Measurements from ENCODE around the gene BMP7.
A peak's percentile ranks its signal among the peaks of the same experiment; 100 is the strongest.

The BMP7 gene

DNA sequence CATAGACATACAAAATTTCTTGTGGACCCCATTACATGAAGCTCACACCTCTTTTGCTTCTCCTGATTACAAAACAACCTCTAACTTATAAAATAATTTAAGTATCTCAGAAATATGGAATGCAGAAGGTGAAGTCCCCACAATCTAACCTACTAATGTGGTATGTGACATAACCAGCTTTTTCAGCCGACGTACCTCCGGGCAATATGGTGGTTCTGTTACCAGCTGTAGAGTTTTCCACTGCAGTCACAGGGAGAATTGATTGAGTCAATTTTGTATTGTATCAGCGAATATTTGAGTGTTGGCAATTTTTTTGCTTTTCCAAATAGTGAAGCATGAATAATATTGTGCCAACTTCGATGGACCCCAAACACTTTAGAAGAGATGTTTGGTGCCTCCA is 47.5 kb upstream of the BMP7 start:
- no CpG with 5 or more reads among the region's 5 CpGs for whole genome bisulfite sequencing, 2 donors (ENCODE audit: extremely low coverage in 2 of 2, insufficient read length in 2 of 2, insufficient replicate concordance in 1 of 2)

GRCh38 chr20:57313230-57313629 is 46.8 kb upstream of the BMP7 start:
- WGBS, 2 donors (ENCODE audit: extremely low coverage in 2 of 2, insufficient read length in 2 of 2, insufficient replicate concordance in 1 of 2), result no CpG with 5 or more reads among the region's 5 CpGs
- Histone ChIP-seq H3K79me1 (ENCODE audit: low read depth, low read length) (no peaks in the 10 kb centered on the region), H3K27ac (replicated peaks; ENCODE audit: low read length) (no peak overlapping the region), H4K91ac (ENCODE audit: low read depth, low read length, poor library complexity) (no peak overlapping the region), H4K8ac (ENCODE audit: low read depth, low read length) (no peak overlapping the region), H2AFZ (ENCODE audit: low read length) (no peak overlapping the region), H2AK5ac (ENCODE audit: low read depth, low read length) (no peak overlapping the region), H3K4ac (ENCODE audit: low read length) (no peak overlapping the region), H3K27me3 (ENCODE audit: control insufficient read depth in 3 of 3, insufficient read depth in 3 of 3, low read depth in 1 of 3, low read length in 3 of 3) (peaks cover 0 to 10% (median 0%) of the 10 kb centered on the region in 3 experiments), H3K4me3 (ENCODE audit: low read length in 2 of 2) (no peak overlapping the region), H3K4me2 (ENCODE audit: insufficient read depth, low read length, poor library complexity, severe bottlenecking) (no peak overlapping the region), H3K4me1 (ENCODE audit: control insufficient read depth in 2 of 2, insufficient read depth in 1 of 2, low read depth in 1 of 2, low read length in 2 of 2) (peaks cover 1 to 13% of the 10 kb centered on the region in 2 donors), H3K18ac (ENCODE audit: low read length) (no peak overlapping the region), H3K36me3 (replicated peaks in 1 of 2; ENCODE audit: control insufficient read depth in 2 of 2, insufficient read depth in 2 of 2, low read length in 2 of 2) (no peaks in the 10 kb centered on the region), H2BK15ac (ENCODE audit: low read length) (no peak overlapping the region), H2BK5ac (ENCODE audit: low read length) (no peak overlapping the region), H3K23ac (ENCODE audit: low read depth, low read length, poor library complexity) (no peak overlapping the region), H3K14ac (ENCODE audit: low read length) (no peak overlapping the region), H3K9ac (ENCODE audit: low read depth, low read length, poor library complexity) (no peak overlapping the region), H2BK120ac (ENCODE audit: low read depth, low read length) (no peak overlapping the region), H2BK12ac (ENCODE audit: low read length) (no peak overlapping the region), H3K9me3 (replicated peaks in 1 of 2; ENCODE audit: control insufficient read depth in 2 of 2, insufficient read depth in 1 of 2, low read depth in 1 of 2, low read length in 2 of 2) (no peaks in the 10 kb centered on the region)
- DNase-seq (ENCODE audit: low spot score), result no peak

More for the DNA sequence above, 47.5 kb upstream of the BMP7 start:
- H3K14ac ChIP-seq (ENCODE audit: low read length), result no peak overlapping the region
- H4K91ac ChIP-seq (ENCODE audit: low read depth, low read length, poor library complexity), result no peak overlapping the region
- no peak overlapping the region for H2BK15ac ChIP-seq (ENCODE audit: low read length)
- no peak overlapping the region for H3K4me2 ChIP-seq (ENCODE audit: insufficient read depth, low read length, poor library complexity, severe bottlenecking)
- peaks cover 1 to 7% of the 10 kb centered on the region in 2 donors for H3K4me1 ChIP-seq (ENCODE audit: control insufficient read depth in 2 of 2, insufficient read depth in 1 of 2, low read depth in 1 of 2, low read length in 2 of 2)
- DNase-seq (ENCODE audit: low spot score), result no peak
- H3K9ac ChIP-seq (ENCODE audit: low read depth, low read length, poor library complexity), result no peak overlapping the region
- H3K4ac ChIP-seq (ENCODE audit: low read length), result no peak overlapping the region
- H3K18ac ChIP-seq (ENCODE audit: low read length), result no peak overlapping the region
- H3K27ac ChIP-seq (replicated peaks; ENCODE audit: low read length), result no peak overlapping the region
- no peaks in the 10 kb centered on the region for H3K36me3 ChIP-seq (replicated peaks in 1 of 2; ENCODE audit: control insufficient read depth in 2 of 2, insufficient read depth in 2 of 2, low read length in 2 of 2)
- peaks cover 0 to 10% (median 0%) of the 10 kb centered on the region in 3 experiments for H3K27me3 ChIP-seq (ENCODE audit: control insufficient read depth in 3 of 3, insufficient read depth in 3 of 3, low read depth in 1 of 3, low read length in 3 of 3)
- no peak overlapping the region for H2AFZ ChIP-seq (ENCODE audit: low read length)
- H2AK5ac ChIP-seq (ENCODE audit: low read depth, low read length), result no peak overlapping the region
- no peak overlapping the region for H3K23ac ChIP-seq (ENCODE audit: low read depth, low read length, poor library complexity)
- H4K8ac ChIP-seq (ENCODE audit: low read depth, low read length), result no peak overlapping the region
- no peak overlapping the region for H2BK120ac ChIP-seq (ENCODE audit: low read depth, low read length)
- no peaks in the 10 kb centered on the region for H3K79me1 ChIP-seq (ENCODE audit: low read depth, low read length)
- no peak overlapping the region for H2BK5ac ChIP-seq (ENCODE audit: low read length)
- H3K9me3 ChIP-seq (replicated peaks in 1 of 2; ENCODE audit: control insufficient read depth in 2 of 2, insufficient read depth in 1 of 2, low read depth in 1 of 2, low read length in 2 of 2), result no peaks in the 10 kb centered on the region
- H3K4me3 ChIP-seq (ENCODE audit: low read length in 2 of 2), result no peak overlapping the region
- no peak overlapping the region for H2BK12ac ChIP-seq (ENCODE audit: low read length)

GRCh38 chr20:57312138-57312537 is 45.7 kb upstream of the BMP7 start:
- Histone ChIP-seq H3K4me1 (ENCODE audit: control insufficient read depth in 2 of 2, insufficient read depth in 1 of 2, low read depth in 1 of 2, low read length in 2 of 2) (peaks cover 0 to 12% of the 10 kb centered on the region in 2 donors), H3K27ac (replicated peaks; ENCODE audit: low read length) (no peak overlapping the region), H3K4me2 (ENCODE audit: insufficient read depth, low read length, poor library complexity, severe bottlenecking) (no peak overlapping the region), H2BK15ac (ENCODE audit: low read length) (no peak overlapping the region), H3K23ac (ENCODE audit: low read depth, low read length, poor library complexity) (no peak overlapping the region), H2AK5ac (ENCODE audit: low read depth, low read length) (no peak overlapping the region), H3K36me3 (replicated peaks in 1 of 2; ENCODE audit: control insufficient read depth in 2 of 2, insufficient read depth in 2 of 2, low read length in 2 of 2) (no peaks in the 10 kb centered on the region), H4K91ac (ENCODE audit: low read depth, low read length, poor library complexity) (no peak overlapping the region), H3K27me3 (ENCODE audit: control insufficient read depth in 3 of 3, insufficient read depth in 3 of 3, low read depth in 1 of 3, low read length in 3 of 3) (peaks cover 0 to 10% (median 0%) of the 10 kb centered on the region in 3 experiments), H2BK5ac (ENCODE audit: low read length) (no peak overlapping the region), H3K9ac (ENCODE audit: low read depth, low read length, poor library complexity) (no peak overlapping the region), H4K8ac (ENCODE audit: low read depth, low read length) (no peak overlapping the region), H2AFZ (ENCODE audit: low read length) (no peak overlapping the region), H3K18ac (ENCODE audit: low read length) (no peak overlapping the region), H3K14ac (ENCODE audit: low read length) (peak overlapping the region; percentile 77), H3K79me1 (ENCODE audit: low read depth, low read length) (no peaks in the 10 kb centered on the region), H2BK12ac (ENCODE audit: low read length) (peak overlapping the region; percentile 27), H3K4ac (ENCODE audit: low read length) (no peak overlapping the region), H3K9me3 (replicated peaks in 1 of 2; ENCODE audit: control insufficient read depth in 2 of 2, insufficient read depth in 1 of 2, low read depth in 1 of 2, low read length in 2 of 2) (no peaks in the 10 kb centered on the region), H3K4me3 (ENCODE audit: low read length in 2 of 2) (no peak overlapping the region), H2BK120ac (ENCODE audit: low read depth, low read length) (no peak overlapping the region)
- no peak for DNase-seq (ENCODE audit: low spot score)
- WGBS, 2 donors (ENCODE audit: extremely low coverage in 2 of 2, insufficient read length in 2 of 2, insufficient replicate concordance in 1 of 2), result no CpG with 5 or more reads among the region's 6 CpGs

DNA sequence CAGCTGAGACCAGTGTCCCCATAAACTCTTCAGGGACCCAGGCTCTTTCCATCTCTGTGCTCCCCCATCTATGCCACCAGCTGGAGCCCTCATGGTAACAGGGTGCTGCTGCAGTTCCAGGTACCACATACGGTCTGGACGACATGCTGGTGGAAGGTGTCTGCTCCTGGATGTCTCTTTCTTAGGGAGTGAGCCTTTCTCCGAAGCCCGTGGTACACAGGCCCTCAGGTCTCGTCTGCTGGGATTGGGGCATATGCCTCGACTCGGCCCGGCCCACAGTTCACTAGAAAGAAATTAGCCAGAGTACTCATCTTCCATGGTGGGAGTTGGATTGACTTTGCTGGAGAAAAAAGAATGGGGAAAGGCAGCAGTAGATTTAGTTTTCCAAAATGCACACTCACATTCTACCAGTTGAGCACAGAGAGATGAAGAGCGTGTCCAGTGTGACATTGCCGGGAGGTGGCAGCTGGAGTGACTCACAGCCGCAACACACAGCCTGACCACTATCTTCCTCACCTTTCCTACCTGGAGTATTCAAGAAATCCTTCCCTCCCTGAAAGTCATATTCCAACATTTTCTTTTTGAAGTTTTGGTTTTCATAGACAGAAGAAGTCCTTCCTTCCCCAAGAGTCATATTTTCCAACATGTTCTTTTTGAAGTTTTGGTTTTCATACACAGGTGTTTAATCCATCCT is 44.5 kb upstream of the BMP7 start:
- Histone ChIP-seq H2BK12ac (ENCODE audit: low read length) (no peak overlapping the region), H3K14ac (ENCODE audit: low read length) (no peak overlapping the region), H3K27me3 (ENCODE audit: control insufficient read depth in 3 of 3, insufficient read depth in 3 of 3, low read depth in 1 of 3, low read length in 3 of 3) (peaks cover 0 to 10% (median 0%) of the 10 kb centered on the region in 3 experiments), H3K27ac (replicated peaks; ENCODE audit: low read length) (no peak overlapping the region), H2AFZ (ENCODE audit: low read length) (no peak overlapping the region), H3K23ac (ENCODE audit: low read depth, low read length, poor library complexity) (no peak overlapping the region), H3K4me3 (ENCODE audit: low read length in 2 of 2) (no peak overlapping the region), H3K36me3 (replicated peaks in 1 of 2; ENCODE audit: control insufficient read depth in 2 of 2, insufficient read depth in 2 of 2, low read length in 2 of 2) (no peaks in the 10 kb centered on the region), H3K4me2 (ENCODE audit: insufficient read depth, low read length, poor library complexity, severe bottlenecking) (no peak overlapping the region), H2BK120ac (ENCODE audit: low read depth, low read length) (no peak overlapping the region), H3K9ac (ENCODE audit: low read depth, low read length, poor library complexity) (no peak overlapping the region), H2BK5ac (ENCODE audit: low read length) (no peak overlapping the region), H3K79me1 (ENCODE audit: low read depth, low read length) (no peaks in the 10 kb centered on the region), H3K4ac (ENCODE audit: low read length) (no peak overlapping the region), H3K4me1 (ENCODE audit: control insufficient read depth in 2 of 2, insufficient read depth in 1 of 2, low read depth in 1 of 2, low read length in 2 of 2) (peaks cover 0 to 9% of the 10 kb centered on the region in 2 donors), H4K8ac (ENCODE audit: low read depth, low read length) (no peak overlapping the region), H3K18ac (ENCODE audit: low read length) (no peak overlapping the region), H3K9me3 (replicated peaks in 1 of 2; ENCODE audit: control insufficient read depth in 2 of 2, insufficient read depth in 1 of 2, low read depth in 1 of 2, low read length in 2 of 2) (no peaks in the 10 kb centered on the region), H2AK5ac (ENCODE audit: low read depth, low read length) (no peak overlapping the region), H2BK15ac (ENCODE audit: low read length) (no peak overlapping the region), H4K91ac (ENCODE audit: low read depth, low read length, poor library complexity) (no peak overlapping the region)
- no peak for DNase-seq (ENCODE audit: low spot score)
- no CpG with 5 or more reads among the region's 11 CpGs for WGBS, 2 donors (ENCODE audit: extremely low coverage in 2 of 2, insufficient read length in 2 of 2, insufficient replicate concordance in 1 of 2)

All from neuronal stem cell (in vitro differentiated cells).